A549 (cell line): ENCODE measurements around the gene PTGES.
A peak's percentile ranks its signal among the peaks of the same experiment; 100 is the strongest.

ENCODE experiments used
- CTCF ChIP-seq: fragments of >200 bp; sonication (Bioruptor Twin); formaldehyde crosslinking; IDR thresholded peaks from 3 replicates; pipeline ENCODE4 v1.5.1; 2016
- EP300 ChIP-seq, 2 experiments: fragments of >200 bp; sonication (Bioruptor Twin); formaldehyde crosslinking; IDR thresholded peaks; 2 replicates in 1 of 2; 3 replicates in 1 of 2; pipeline ENCODE4 v1.6.1; 2016 to 2017
- HOXA7 ChIP-seq: fragments of 250-450 bp; sonication (Bioruptor Pico); IDR thresholded peaks from 2 replicates; pipeline ENCODE4 v1.5.0; 2020; ENCODE audit warnings: mild to moderate bottlenecking, moderate library complexity
- MAX ChIP-seq: IDR thresholded peaks from 2 replicates; pipeline ENCODE4 v1.6.1; 2012
- MAZ ChIP-seq: fragments of 150-350 bp; IDR thresholded peaks from 2 replicates; pipeline ENCODE4 v1.6.1; 2014; ENCODE audit warnings: antibody characterized with exemption, low read depth, low read length, borderline replicate concordance
- PHF8 ChIP-seq: fragments of 200-600 bp; sonication (generic); IDR thresholded peaks from 2 replicates; pipeline ENCODE4 v1.6.1; 2016; ENCODE audit warnings: low read depth, mild to moderate bottlenecking, antibody characterized with exemption, moderate library complexity, borderline replicate concordance
- POLR2A ChIP-seq: IDR thresholded peaks from 2 replicates; pipeline ENCODE4 v1.6.1; 2012; ENCODE audit warnings: mild to moderate bottlenecking, low read length
- RAD21 ChIP-seq, 2 experiments: fragments of >200 bp in 1 of 2; sonication (Bioruptor Twin) in 1 of 2; formaldehyde crosslinking in 1 of 2; IDR thresholded peaks in 1 of 2; conservative IDR thresholded peaks in 1 of 2; 2 replicates in 1 of 2; 3 replicates in 1 of 2; pipeline ENCODE4 v1.6.1; 2012 to 2018; ENCODE audit warnings: inconsistent platforms in 1 of 2
- RNF2 ChIP-seq: fragments of 200-600 bp; sonication (generic); IDR thresholded peaks from 2 replicates; pipeline ENCODE4 v1.6.1; 2016; ENCODE audit warnings: low read depth, mild to moderate bottlenecking, antibody characterized with exemption, moderate library complexity, borderline replicate concordance
- USF2 ChIP-seq: fragments of 450-650 bp; IDR thresholded peaks from 2 replicates; pipeline ENCODE4 v1.6.1; 2014; ENCODE audit warnings: antibody characterized with exemption

- TF ChIP-seq MAX (no peak), CTCF (peak; percentile 14; the same call in 1 of the 3 replicates), HOXA7 (CRISPR knock-in tag) (no peak), MAZ (no peak), POLR2A (no peak), RNF2 (no peak), USF2 (no peak), RAD21 (conservative IDR thresholded peaks at IDR 0.05 in 1 of 2, IDR thresholded peaks at IDR 0.05 in 1 of 2) (0 out of 5 replicates have a peak, but pooled peaks of 1 of the 2 experiments have one; percentile 5), EP300 (IDR thresholded peaks at IDR 0.05) (no peak), PHF8 (no peak)
Observed at GRCh38 chr9:129720865-129721545, 31.8 kb downstream of the PTGES start.
